NCI-H146 (cell line): Measurements from ENCODE around the gene GDA.

Source experiments
- DNase-seq: peaks from one replicate; lab custom pipeline; 2025; lab: John Stamatoyannopoulos, UW

GDA gene

DNA sequence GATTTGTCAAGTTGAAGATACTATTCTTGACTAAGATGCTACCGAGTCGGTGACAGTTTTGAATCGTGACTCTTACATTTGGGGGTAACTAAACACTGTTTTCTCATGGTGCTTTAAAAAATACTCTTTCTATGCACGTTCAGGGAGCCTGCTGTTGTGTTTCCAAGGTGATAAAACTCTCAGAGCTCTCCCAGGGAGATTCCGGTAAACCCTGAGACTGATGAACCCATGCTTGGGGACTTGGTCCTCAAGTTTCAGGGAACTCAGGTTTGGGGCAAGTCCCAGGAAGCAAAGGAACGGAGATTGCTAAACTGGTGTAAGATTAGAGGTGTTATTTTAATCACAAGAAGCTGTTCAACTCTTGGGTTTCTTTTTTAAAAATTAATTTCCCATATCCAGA lies 1.4 kb downstream of the GDA start:
- no peak for DNase-seq

DNA sequence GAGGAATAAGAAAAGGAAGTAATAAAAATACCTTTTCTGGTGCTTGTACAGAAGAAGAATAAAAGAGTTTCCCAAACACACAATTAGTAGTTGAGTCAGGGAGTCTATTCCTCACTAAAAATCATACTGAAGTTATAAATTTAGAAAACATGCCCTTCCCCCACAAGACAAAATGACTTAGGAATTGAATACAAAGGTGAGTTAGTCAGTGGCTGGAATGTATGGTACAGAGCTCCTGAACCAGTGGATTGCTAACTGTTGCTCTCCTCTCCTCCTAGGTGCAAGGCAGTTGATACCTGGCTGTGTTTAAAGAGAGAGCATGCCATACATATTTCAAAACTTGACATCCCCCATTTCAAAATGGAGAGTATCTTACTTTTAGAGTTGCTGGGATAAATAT lies 1.9 kb downstream of the GDA start:
- no peak for DNase-seq

DNA sequence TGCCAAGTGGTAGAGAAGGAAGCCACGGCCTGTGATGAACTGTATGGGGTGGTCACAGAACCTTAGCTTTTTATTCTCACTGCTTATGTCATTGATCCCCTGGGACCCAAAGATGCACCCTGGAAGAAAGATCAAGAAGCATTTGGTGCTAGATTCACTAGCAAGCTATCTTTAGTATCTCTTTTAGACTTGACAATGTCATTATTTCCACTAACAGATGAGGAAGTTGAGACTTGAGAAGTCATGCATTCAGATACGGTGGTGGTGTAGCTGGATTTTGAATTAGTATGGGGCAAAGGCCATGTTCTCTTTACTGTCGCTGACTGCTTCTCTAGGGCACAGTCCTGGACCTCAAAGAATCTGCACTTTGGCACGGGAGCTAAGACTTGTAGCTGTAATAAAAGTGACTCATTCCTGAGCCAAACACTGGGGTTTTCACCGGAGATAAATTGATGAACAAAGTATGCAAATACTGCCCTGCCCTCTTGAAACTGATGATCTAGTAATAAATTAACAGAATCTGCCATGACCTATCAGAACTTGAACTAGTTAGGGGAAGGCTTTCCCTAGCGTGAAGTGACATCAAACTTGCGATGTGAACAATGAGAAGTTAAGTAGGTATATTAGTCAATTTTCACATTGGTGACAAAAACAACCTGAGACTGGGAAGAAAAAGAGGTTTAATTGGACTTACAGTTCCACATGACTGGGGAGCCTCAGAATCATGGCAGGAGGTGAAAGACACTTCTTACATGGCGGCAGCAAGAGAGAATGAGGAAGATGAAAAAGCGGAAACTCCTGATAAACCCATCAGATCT lies 5.4 kb downstream of the GDA start:
- no peak for DNase-seq

DNA sequence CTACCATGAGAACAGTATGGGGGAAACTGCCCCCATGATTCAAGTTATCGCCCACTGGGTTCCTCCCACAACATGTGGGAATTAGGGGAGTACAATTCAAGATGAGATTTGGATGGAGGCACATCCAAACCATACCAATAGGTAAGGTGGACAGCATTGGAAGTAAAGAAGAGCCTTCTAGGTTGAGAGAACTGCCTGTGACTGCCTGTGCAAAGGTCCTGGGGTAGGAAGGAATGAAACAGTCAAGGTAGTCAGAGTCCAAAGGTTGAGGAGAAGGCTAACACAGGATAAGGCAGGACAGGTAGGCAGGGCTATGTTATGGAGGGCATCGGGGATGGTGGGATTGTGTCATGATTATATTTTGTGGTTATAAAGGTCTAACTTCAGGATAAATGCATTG lies 6.1 kb downstream of the GDA start:
- no peak for DNase-seq

- no peak for DNase-seq
These were observed 7.3 kb downstream of the GDA start for GRCh38 chr9:72156586-72156985.

- no peak for DNase-seq
These were observed 9.4 kb downstream of the GDA start for GRCh38 chr9:72158680-72159079.

DNA sequence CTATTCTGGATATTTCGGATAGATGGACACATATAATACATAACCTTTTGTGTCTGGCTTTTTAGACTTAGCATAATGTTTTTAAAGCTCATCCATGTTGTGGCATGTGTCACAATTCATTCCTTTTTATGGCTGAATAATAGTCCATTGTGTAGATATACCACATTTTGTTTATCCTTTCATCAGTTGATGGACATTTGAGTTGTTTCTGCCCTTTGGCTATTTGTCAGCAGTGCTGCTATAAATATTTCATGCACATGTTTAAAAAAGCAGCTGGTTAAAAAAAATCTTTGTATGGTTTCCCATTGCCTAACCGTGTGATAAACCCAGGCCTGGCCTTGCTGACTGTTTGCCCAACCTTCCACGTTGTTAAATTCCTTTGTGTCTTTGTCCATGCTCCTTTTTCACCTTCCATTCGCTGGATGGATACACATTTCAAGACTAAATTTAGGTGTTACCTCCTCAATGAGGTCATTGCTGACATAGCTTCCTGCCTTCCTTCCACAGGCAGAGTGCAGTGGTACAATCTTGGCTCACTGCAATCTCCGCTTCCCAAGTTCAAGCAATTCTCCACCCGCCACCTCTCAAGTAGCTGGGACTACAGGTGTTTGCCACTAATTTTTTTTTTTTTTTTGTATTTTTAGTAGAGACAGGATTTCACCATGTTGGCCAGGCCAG lies 11.3 kb downstream of the GDA start:
- no peak for DNase-seq

DNA sequence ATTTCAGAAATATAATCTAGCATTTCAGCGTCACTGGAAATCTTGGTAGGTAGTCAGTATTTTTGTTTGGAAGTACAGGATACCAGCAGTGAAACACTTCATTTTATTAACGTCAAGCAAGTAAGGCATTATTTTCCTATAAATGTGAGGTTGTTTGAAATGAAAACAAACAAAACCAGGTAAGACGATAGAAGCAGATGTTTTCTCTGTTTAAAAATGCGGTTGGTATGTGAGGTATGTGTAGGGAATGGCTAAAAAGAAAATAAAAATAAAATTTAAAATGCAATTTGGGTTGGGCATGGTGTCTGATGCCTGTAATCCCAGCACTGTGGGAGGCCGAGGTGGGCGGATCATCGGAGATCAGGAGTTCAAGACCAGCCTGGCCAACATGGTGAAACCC lies 16.1 kb downstream of the GDA start:
- no peak for DNase-seq

GRCh38 chr9:72165821-72166547 lies 16.7 kb downstream of the GDA start:
- DNase-seq = no peak

GRCh38 chr9:72168075-72168474 lies 18.8 kb downstream of the GDA start:
- DNase-seq = no peak

DNA sequence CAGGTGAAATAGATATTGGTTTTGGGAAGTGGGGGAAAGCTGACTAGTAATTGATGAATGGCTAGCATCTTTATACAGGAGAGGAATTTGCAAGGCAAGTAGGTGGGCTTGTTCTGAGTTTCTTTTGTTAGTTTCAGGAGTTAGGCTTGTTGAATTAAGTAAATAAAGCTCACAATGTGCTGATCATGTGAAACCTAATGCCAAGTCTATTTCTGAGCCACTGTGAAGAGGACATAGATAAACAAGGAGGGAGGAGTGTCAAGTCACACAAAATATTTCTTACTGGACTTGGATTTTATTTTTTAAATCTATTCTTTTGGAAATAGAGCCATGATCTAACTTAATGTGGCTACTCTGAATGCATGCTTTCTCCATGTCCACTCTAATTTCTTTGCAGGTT lies 19.9 kb downstream of the GDA start:
- no peak for DNase-seq

DNA sequence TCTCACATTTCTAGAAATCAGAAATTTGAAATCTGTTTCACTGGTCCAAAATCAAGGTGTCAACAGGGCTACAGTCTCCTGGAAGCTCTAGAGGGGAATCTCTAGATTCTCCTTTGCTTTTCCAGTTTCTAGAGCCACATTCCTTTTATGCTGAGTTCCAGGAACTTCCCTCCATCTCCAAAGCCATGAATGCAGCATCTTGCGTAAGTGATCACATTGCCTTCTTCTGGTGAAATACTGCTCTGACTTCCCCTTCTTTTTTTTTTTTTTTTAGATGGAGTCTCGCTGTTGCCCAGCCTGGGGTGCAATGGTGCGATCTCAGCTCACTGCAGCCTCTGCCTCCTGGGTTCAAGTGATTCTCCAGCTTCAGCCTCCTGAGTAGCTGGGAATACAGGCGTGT lies 23.8 kb downstream of the GDA start:
- no peak for DNase-seq

GRCh38 chr9:72185561-72185960 lies 36.3 kb downstream of the GDA start:
- DNase-seq = no peak

DNA sequence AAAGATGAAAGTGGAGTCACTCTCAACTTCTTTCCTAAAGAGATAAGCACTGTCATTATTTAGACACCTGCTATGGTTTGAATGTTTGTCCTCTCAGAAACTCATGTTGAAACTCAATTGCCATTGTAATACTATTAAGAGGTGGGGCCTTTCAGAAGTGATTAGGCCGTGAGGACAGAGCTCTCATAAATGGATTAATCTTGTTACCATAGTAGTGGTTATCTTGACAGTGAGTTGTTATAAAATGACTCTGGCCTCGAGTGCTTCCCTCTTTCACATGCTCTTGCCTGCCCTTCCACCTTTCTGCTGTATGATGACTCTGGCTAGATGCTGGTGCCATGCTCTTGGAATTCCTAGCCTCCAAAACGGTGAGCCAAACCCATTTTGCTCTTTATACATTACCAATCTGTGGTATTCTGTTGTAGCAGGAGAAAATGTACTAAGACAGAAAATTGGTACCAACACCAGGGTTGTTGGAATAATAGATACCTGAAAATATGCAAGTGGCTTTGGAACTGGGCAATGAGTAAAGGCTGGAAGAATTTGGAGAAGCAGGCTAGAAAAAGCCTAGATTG lies 38.0 kb downstream of the GDA start:
- no peak for DNase-seq

DNA sequence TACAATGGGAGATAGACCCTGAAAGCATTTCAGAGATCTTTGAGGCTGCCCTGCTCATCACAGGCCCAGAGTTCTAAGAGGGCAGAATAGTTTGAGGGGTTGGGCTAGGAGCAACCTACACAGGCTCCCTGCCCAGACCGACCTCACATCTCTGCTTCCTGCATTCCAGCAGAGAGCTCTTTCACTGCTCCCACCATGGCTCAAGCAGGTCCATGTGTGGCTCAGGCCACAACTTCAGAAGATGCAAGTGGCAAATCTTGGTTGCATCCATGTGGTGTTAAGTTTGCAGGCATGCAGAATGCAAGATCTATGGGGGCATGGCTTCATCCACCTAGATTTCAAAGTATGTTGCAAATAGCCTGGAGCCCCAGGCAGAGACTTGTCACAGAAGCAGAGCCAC lies 39.0 kb downstream of the GDA start:
- DNase-seq = no peak

DNA sequence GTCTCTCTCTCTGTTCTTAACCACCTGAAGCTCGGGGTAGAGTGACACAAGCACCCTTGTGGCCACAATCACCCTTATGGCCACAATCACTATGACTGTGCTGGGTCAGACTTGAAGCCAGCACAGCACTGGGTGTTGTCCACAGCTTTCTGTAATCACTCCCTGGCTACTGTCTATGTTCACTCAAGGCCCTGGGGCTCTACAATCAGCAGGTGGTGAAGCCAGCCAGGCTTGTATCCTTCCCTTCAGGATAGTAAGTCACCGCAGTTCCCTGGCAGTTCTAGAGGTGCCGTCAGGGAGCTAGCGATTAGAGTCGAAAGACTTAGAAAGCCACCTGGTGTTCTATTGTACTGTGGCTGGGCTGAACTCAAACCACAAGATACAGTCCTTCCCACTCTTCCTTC lies 44.2 kb downstream of the GDA start:
- DNase-seq = no peak

GRCh38 chr9:72199238-72199637 lies 50.0 kb downstream of the GDA start:
- DNase-seq = no peak

- DNase-seq = no peak
These were observed 51.2 kb downstream of the GDA start for GRCh38 chr9:72200452-72200851.

DNA sequence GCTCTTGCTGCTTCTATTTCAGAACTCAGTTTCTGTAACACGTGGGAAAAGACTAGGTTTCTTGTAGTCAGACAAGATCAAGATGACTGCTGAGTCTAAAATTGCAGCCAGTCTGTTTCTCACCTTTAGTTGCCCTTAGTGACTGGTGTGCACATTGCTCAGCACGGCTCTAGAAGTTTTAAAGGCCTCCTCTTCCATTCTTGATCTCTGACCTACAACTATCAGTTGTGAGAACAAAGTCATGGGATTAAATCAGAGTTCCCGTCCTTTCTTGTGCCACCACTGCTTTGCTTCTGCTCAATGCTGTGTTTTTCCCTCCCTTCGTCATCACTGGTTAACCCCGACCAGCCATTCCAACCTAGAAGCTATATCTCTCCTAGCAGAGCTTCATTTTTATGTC lies 52.8 kb downstream of the GDA start:
- no peak for DNase-seq

DNA sequence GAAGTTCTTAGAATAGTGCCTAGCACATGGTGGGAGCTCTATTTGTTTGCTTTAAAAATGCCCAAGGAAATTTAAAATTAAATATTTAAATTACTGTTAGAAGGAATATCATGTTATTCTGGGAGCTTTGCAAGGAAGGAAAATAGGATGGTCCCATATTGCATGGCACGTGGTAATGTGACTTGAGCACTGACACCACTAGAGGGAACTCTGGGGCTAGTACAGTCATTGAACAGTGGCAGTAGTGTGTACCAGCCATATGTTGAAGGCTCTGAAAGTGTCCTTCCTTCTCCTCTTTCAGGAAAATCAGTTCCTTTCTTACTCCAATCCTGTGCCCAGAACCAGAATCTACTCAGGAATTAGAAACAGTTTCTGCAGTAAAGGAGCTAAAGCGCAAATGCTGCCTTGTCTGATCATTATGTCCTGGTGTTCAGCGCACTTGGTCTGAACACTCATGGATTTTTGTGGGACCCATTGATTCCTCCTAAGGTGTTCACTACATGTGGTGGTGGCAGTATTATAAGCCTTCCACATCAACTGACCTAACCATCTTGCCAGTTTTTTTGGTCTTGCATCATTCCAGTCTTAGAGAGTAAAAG lies 54.1 kb downstream of the GDA start:
- DNase-seq = no peak

GRCh38 chr9:72204062-72204461 lies 54.8 kb downstream of the GDA start:
- DNase-seq = no peak

DNA sequence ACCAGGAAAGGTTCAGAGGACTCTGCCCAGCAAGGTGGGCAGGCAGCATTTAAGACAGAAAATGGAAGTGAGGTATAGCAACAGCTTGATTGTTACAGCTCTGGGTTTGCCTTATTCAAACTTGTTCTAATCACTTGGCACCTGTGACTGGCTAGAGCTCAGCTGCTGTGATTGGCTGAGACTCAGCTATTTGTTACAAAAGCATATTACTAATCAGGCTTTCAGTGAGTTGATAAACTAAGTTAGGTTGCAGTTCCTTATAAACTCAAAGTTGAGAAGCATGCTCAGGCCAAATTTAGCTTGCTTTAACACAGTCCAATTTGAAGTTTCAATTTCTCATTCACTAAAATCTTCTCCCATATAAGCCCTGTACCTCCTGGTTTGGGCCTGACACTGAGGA lies 56.3 kb downstream of the GDA start:
- DNase-seq = no peak
